ENCODE measurements around the gene PACS2. TPM values are rescaled to one million over a fixed set of nuclear protein-coding genes. Genes with fewer than 3 reads are reported as not detected.

Gene PACS2
- total and polyA plus RNA-seq, 2 of the 4 experiments (the other 2 are of a cell fraction), result 15.6 to 32.2 TPM

- Histone ChIP-seq H2BK5ac (ENCODE audit: low read depth, low read length, poor library complexity, severe bottlenecking) (no peak overlapping the region), H3K4me1 (ENCODE audit: control insufficient read depth, insufficient read depth, low read length) (no peaks in the 10 kb centered on the region), H3K23ac (ENCODE audit: low read depth, low read length) (no peak overlapping the region), H3K4me2 (ENCODE audit: low read depth, low read length) (no peak overlapping the region), H2AK9ac (replicated peaks; ENCODE audit: low read depth, low read length, poor library complexity) (peak overlapping the region; percentile 23), H3K27ac (ENCODE audit: insufficient read depth, low read length) (no peak overlapping the region), H2BK15ac (ENCODE audit: low read depth, low read length) (no peak overlapping the region), H3K4ac (ENCODE audit: low read depth, low read length) (no peak overlapping the region), H3K4me3 (ENCODE audit: insufficient read depth, low read depth, low read length) (no peak overlapping the region), H3K18ac (ENCODE audit: low read depth, low read length) (no peak overlapping the region), H4K8ac (ENCODE audit: low read depth in 2 of 2, low read length in 2 of 2) (no peak overlapping the region), H3K9me3 (ENCODE audit: control insufficient read depth, insufficient read depth, low read length) (no peaks in the 10 kb centered on the region), H3K79me1 (ENCODE audit: low read depth in 1 of 2, low read length in 2 of 2) (peaks cover 3 to 46% of the 10 kb centered on the region in 2 experiments), H4K20me1 (ENCODE audit: insufficient read depth, low read length) (peaks cover 42% of the 10 kb centered on the region), H2AK5ac (ENCODE audit: low read depth, low read length) (no peak overlapping the region), H3K14ac (replicated peaks; ENCODE audit: low read depth, low read length) (no peak overlapping the region), H4K91ac (ENCODE audit: insufficient read depth, low read depth, low read length) (no peak overlapping the region), H2BK20ac (ENCODE audit: low read depth, low read length) (no peak overlapping the region), H3K36me3 (ENCODE audit: control insufficient read depth, insufficient read depth, low read length) (peaks cover 24% of the 10 kb centered on the region; the same call in 1 of the 2 replicates), H3K56ac (ENCODE audit: extremely low read depth, insufficient read depth, low read length) (no peak overlapping the region), H3K27me3 (ENCODE audit: control insufficient read depth, insufficient read depth, low read length) (no peaks in the 10 kb centered on the region), H3K9me1 (ENCODE audit: insufficient read depth, low read length) (no peaks in the 10 kb centered on the region), H2BK120ac (ENCODE audit: low read depth, low read length) (no peak overlapping the region), H2AFZ (replicated peaks; ENCODE audit: low read length, poor library complexity) (no peak overlapping the region), H3K9ac (ENCODE audit: low read depth, low read length) (no peak overlapping the region), H4K5ac (ENCODE audit: low read depth, low read length) (no peak overlapping the region)
- 83% methylated on average over 11 of the region's 17 CpGs; no CpG with 5 or more reads in 1 of the 2 experiments for WGBS, 2 experiments (ENCODE audit: extremely low coverage in 2 of 2, insufficient read length in 1 of 2)
- DNase-seq, result no peak
- POLR2A ChIA-PET (ENCODE audit: unreplicated experiment), result no interaction called here
- BruUV-seq (replicated peaks), result no TSS peak
- intact Hi-C loops (cut with micrococcal nuclease) (no loop called here), dilution Hi-C loops (cut with HindIII; ENCODE audit: low sequenced_read_pairs, unreplicated experiment) (no loop called here), in situ Hi-C loops (cut with MboI; ENCODE audit: low sequenced_read_pairs) (no loop called here)
- CTCF ChIA-PET, result no interaction called here
- no peak for ATAC-seq (ENCODE audit: low read depth)
- no peak for TF ChIP-seq ELK1 (IDR thresholded peaks at IDR 0.05; ENCODE audit: borderline replicate concordance, low read depth, low read length)
Measured at GRCh38 chr14:105444859-105445258, 130.3 kb downstream of the PACS2 start.

Measured in IMR-90 (cell line).